NCI-H2171 (cell line): Measurements from ENCODE around the gene RAB40C.

Experiments
- DNase-seq: peaks from one replicate; lab custom pipeline; 2025; lab: John Stamatoyannopoulos, UW

The RAB40C gene

GRCh38 chr16:559411-560203 is 30.3 kb upstream of the RAB40C start:
- no peak for DNase-seq

GRCh38 chr16:560204-560700 is 29.6 kb upstream of the RAB40C start, which contains the start of gene PRR35:
Gene PRR35, plus strand, starts transcription at chr16:560394. Its CDS starts 2,901 bp downstream, at chr16:563295.
- DNase-seq: no peak

GRCh38 chr16:560701-561412 is 29.0 kb upstream of the RAB40C start:
- no peak for DNase-seq

DNA sequence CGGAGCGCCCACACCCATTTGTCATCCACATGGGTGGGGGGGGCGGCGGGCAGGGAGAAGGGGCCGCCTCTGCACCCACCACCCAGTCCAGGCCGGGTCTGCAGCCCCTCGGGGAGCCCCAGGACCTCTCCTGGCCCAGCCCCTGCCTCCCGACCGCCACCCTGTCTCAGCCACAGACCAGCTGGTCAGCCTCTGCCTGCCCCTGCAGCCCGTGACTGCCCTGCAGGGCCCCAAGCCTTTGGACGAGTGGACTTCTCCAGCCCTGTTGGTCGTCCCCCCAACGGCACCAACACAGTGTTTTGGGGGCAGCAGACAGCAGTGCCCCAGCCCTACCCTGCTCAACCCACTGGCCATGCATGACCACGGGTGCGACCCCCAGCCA is 28.5 kb upstream of the RAB40C start:
- DNase-seq: no peak

GRCh38 chr16:561957-562938 is 27.6 kb upstream of the RAB40C start:
- no peak for DNase-seq

DNA sequence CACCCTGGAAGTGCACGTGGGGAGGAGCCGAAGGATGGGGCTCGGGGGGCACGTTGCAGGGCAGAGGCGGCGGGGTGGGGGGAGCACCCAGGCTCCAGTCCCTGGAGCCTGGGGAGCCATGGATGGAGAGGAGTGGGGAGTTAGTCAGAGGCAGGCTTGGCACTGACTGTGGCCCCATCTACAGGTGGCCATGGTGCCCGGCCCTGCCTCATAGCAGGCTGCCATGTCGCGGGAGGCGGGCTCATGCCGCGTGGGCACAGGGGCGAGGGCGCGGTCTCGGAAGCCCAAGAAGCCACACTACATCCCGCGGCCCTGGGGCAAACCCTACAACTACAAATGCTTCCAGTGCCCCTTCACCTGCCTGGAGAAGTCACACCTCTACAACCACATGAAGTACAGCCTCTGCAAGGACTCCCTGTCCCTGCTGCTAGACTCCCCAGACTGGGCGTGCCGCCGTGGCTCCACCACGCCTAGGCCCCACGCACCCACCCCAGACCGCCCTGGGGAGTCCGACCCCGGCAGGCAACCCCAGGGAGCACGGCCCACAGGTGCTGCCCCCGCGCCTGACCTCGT is 26.7 kb upstream of the RAB40C start:
- no peak for DNase-seq

DNA sequence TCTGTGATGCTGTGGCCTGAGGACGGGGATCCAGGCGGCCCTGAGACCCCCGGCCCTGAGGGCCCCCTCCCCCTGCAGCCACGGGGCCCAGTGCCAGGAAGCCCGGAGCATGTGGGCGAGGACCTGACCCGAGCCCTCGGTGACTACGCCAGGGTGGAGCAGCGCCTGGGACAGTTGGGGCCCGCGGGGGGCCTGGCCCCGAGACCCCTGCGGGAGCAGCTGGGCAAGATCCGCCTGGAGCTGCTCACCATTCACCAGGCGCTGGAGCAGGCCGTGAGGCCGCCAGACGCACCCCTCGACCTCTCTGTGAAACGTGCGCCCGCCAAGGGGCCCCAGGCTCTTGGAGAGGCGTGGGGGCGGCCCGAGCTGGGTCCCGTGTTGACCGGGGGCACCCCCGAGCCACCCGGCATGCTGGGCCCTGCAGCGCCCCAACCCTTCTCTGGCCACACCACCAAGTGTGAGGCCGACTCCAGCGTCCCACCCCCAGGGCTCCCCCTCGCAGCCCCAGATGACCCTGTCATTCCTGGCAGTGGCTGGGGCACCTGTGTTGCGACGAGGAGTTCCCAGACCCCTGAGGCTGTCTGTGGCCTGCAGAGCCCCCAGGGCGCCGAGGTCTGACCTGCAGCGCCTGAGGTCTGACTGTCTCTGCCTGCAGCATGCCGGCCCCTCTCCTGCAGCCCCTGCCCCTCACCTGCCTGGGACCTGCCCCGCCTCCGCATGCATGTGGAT is 25.0 kb upstream of the RAB40C start:
- DNase-seq: no peak

DNA sequence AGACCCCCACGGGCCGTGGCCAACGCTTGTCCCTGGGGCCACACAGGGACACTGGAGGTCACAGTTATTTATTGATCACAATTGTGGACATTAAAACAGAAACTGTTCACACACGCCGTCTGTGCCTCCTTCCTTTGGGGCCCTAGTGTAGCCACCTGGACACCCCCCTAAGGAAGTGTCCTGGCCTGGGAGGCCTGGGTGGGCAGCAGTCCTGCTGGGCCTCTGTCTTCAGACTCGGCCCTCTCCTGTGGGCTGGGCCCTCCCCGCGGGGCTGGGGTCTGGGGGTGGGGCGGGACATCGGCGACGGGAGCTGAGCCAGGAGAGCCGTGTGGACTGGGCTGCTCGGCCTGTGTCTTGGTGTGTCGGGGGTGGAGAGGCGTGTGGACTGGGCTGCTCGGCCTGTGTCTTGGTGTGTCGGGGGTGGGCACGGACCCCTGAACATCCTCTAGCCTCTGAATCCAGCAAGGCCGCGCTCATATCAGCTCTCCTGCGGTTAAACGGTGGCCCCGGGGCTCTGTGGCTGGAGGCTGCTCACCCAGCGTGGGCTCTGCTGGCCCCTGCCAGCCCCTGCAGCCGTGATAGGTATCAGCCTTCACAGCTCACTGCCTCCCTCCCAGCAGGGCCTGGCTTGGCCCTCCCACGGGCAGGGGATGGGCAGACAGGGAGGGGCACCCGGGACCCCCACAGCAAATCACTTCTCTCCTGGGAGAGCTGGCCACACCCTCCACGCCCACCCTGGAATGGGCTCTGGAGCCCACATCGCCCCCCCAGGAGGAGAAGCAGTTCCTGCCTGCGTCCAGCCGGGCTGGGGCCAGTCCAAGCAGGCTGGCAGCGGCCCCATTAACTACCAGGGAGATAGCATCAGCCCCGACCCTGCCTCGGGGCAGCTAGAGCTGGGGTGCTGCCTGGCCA is 24.2 kb upstream of the RAB40C start:
- no peak for DNase-seq

GRCh38 chr16:566475-567372 is 23.1 kb upstream of the RAB40C start, which contains the start of gene NHLRC4:
Gene NHLRC4, plus strand, starts transcription at chr16:567005. Its CDS starts 1,043 bp downstream, at chr16:568048.
- peak; percentile 57 for DNase-seq

DNA sequence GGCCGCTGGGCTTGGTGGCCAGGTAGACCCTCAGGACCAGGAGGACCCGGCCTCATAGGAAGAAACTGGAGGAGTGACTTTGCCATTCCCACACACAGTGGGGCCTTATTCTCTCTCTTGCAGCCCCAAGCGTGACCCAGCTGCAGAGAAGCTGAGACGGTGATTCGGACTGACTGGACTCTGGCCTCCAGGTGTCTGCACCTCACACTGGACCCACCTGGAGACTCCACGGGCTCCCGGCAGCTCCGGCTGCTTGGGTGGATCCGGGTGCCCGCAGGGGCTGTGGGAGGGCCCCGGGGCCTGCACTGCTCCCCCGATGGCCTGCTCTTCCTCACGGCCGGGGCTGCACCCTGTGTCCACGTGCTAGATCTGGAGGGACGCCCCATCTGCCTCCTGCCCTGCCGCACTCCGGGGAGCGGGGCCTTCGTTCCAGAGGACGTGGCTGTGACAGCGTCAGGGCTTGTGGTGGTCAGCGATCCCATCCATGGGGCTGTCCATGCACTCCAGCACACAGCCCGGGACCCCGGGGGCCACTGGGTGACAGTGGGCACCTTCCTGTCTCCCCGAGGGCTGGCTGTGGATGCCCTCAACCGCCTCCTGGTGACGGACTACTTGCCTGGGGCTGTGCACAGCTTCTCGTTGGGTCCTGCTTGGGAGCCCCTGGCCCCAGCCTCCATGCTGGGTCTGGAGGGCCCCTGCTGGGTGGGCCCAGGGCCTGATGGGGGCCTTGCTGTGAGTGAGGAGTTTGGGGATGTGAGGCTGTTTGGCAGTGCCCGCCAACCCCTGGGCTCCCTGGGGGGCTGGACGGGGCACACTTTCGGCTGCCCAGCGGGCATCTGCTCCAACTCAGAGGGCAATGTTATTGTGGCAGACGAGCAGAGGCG is 22.3 kb upstream of the RAB40C start:
- no peak for DNase-seq

DNA sequence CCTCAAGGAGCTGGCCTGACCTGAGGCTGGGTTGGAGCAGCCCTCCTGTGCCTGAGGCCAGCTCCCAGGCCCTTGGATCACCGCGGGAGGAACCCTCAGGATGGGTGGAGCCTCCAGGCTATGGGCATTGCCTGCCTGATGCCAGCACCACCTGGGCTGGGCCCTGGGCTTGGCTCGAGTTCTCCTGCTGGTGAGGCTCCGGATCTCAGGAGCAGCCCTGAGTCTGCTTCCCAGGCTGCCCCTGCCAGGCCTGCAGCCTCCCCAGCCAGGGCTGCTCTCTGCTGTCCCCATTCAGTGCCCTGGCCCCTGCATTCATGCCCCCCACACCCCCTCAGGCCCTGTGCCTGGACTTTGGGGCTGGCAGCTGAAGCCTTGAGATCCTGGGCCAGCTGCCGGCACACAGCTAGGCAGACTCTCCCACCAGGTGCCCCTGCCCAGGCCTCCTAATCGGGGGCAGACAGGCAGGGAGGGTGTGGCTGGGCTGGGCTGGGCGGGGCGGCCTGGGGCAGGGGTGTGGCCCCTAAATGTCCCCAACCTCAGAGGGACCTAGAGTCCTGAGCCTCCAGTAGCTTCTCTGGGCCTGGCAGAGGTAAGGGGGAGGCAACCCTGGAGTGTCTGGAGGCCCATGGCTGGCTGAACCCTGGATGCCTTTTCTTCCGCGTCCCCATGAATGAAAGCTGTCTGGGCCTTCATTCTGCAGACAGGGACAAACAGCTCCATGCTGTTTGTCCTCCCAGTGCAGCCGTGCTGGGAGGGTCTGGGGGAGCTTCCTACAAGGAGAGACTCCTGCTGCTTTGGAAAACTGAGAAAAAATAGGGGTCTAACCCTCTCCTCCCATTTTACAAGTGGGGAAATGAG is 21.2 kb upstream of the RAB40C start:
- DNase-seq: no peak

DNA sequence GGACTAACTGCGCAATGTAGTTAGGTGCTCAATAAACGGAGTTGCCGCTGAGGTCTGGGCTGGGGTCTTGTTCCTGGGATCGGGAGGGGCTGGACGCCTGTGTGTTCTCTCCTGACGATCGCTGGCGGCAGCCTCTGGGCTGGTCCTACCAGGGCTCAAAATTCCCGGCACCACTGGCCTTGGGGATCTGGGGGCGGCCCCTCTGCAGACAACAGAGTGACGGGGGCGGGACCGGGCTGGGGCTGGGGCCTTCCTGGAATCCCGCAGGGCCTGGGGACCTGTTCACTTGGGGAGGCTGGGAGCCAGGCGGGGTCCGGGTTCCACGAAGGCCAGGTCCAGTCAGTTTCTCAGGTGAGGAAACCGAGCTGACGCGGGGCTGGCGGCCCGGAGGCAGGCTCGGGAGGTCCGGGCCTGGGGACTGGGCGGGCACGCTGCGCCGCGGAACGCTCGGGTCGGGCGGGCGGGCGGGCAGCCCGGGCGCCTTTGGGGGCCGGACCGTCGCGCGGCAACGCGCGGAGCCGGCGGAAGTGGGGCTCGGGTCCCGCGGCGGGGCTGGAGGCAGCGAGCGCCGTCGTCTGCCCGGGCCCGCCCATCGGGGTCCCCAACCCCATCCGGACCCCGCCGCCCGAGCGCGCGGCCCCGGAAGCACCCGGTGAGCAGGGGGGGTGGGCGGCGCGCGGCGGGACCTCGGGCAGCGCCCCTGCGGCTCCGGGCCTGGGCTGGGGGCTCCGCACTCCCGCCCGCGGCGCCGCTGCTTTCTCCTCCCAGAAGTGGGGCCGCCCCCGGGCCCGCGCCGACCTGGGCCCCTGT is 20.2 kb upstream of the RAB40C start, which contains the start of gene PIGQ:
PIGQ (plus strand) TSS at position 524 of the 810 bp plus-strand sequence. CDS start 4,107 bp downstream, outside the sequence.
- peak; percentile 66 for DNase-seq

DNA sequence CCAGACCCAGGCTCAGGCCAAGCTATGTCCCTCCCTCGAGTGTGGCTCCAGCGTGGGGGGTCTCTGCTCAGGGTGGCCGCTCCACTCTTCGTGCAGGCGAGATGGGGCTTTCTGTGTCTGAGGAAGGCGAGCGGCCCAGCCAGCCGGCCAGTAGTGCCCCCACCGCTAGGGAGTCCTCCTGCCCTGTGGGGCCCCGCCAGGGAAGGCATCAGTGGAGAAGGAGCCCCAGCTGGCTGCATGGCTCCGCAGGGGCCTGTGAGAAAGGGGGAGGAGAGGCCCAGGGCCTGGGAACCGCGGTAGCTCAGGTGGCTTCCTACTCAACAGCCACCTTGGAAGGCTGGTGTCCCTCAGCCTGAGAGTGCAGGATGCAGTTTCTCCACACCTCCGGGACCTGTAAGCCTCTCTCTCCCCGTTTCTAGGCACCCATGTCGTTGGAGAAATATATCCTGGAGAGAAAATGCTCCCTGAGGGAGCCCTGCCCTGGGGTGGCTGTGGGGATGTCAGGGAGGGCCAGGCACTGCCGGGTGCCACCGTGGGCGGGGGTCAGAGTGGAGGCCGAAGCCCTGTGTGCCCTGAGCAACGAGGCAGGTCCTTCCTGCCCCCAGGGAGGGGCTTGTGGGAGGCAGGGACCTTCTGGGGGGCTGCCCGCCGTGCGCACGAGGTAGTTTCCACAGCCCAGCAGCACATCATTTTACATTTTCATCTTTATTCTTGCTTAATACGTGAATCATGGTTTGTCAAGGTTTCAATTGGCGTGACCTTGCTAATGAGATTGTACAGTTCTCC is 16.8 kb upstream of the RAB40C start:
- no peak for DNase-seq

DNA sequence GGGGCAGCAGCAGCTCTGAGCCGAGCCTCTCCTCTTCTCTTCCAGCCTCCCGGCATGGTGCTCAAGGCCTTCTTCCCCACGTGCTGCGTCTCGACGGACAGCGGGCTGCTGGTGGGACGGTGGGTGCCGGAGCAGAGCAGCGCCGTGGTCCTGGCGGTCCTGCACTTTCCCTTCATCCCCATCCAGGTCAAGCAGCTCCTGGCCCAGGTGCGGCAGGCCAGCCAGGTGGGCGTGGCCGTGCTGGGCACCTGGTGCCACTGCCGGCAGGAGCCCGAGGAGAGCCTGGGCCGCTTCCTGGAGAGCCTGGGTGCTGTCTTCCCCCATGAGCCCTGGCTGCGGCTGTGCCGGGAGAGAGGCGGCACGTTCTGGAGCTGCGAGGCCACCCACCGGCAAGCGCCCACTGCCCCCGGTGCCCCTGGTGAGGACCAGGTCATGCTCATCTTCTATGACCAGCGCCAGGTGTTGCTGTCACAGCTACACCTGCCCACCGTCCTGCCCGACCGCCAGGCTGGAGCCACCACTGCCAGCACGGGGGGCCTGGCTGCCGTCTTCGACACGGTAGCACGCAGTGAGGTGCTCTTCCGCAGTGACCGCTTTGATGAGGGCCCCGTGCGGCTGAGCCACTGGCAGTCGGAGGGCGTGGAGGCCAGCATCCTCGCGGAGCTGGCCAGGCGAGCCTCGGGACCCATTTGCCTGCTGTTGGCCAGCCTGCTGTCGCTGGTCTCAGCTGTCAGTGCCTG is 15.7 kb upstream of the RAB40C start:
- DNase-seq: no peak
